Smooth muscle cell (in vitro differentiated cells): ENCODE data around the gene WRAP73. TPM values are rescaled to one million over a fixed set of nuclear protein-coding genes. Genes with fewer than 3 reads are reported as not detected.

Experiments
- DNase-seq: peaks from one replicate; lab custom pipeline; 2025; ENCODE audit not compliant: unreplicated experiment; lab: John Stamatoyannopoulos, UW
- H2AFZ ChIP-seq: fragments of 200-600 bp; sonication (generic); 2 replicates; pipeline ENCODE4 v1.6.0; 2016; ENCODE audit warnings: antibody characterized with exemption, low read depth, mild to moderate bottlenecking
- H3F3A ChIP-seq: fragments of 200-600 bp; sonication (generic); 2 replicates; pipeline ENCODE4 v1.6.0; 2017; ENCODE audit warnings: antibody characterized with exemption, low read depth
- H3K27ac ChIP-seq: fragments of 200-600 bp; sonication (generic); 2 replicates; pipeline ENCODE4 v1.5.1; 2016; ENCODE audit warnings: low read depth, mild to moderate bottlenecking
- H3K27me3 ChIP-seq: fragments of 200-600 bp; sonication (generic); 2 replicates; pipeline ENCODE4 v1.6.1; 2016; ENCODE audit warnings: low read depth, mild to moderate bottlenecking
- H3K36me3 ChIP-seq: fragments of 200-600 bp; sonication (generic); 2 replicates; pipeline ENCODE4 v1.5.1; 2016; ENCODE audit warnings: low read depth
- H3K4me1 ChIP-seq: fragments of 200-600 bp; sonication (generic); 2 replicates; pipeline ENCODE4 v1.5.1; 2016; ENCODE audit warnings: low read depth
- H3K4me2 ChIP-seq: fragments of 200-600 bp; sonication (generic); 2 replicates; pipeline ENCODE4 v1.6.0; 2016; ENCODE audit warnings: mild to moderate bottlenecking
- H3K4me3 ChIP-seq: fragments of 200-600 bp; sonication (generic); 2 replicates; pipeline ENCODE4 v1.5.1; 2016; ENCODE audit warnings: mild to moderate bottlenecking
- H3K79me2 ChIP-seq: fragments of 200-600 bp; sonication (generic); 2 replicates; pipeline ENCODE4 v1.6.0; 2016; ENCODE audit warnings: low read depth, mild to moderate bottlenecking
- H3K9ac ChIP-seq: fragments of 200-600 bp; sonication (generic); 2 replicates; pipeline ENCODE4 v1.6.0; 2016; ENCODE audit warnings: low read depth
- H3K9me3 ChIP-seq: fragments of 200-600 bp; sonication (generic); replicated peaks from 2 replicates; pipeline ENCODE4 v1.5.1; 2016; ENCODE audit warnings: low read depth
- H4K20me1 ChIP-seq: fragments of 200-600 bp; sonication (generic); 2 replicates; pipeline ENCODE4 v1.6.0; 2016; ENCODE audit warnings: low read depth
- CTCF ChIP-seq: fragments of 200-600 bp; sonication (generic); IDR thresholded peaks from 2 replicates; pipeline ENCODE4 v1.5.1; 2017; ENCODE audit warnings: borderline replicate concordance, mild to moderate bottlenecking, antibody characterized with exemption; ENCODE audit not compliant: insufficient read depth, poor library complexity, severe bottlenecking
- WGBS: methylation state at CpG from one replicate; pipeline ENCODE4 v1.1.7; 2016; ENCODE audit warnings: low lambda C conversion rate; 5-methylcytosine and 5-hydroxymethylcytosine counted together
- polyA plus RNA-seq: library from polyadenylated mRNA; unstranded; fragments of >200 nt; fragmentation: Nextera tagmentation; extraction: Ambion mirVana; gene quantifications from 2 replicates; pipeline ENCODE4 v1.2.1, GENCODE V29; 2016
- total RNA-seq: library from RNA; depleted of rRNA; stranded (reverse); fragments of >200 nt; gene quantifications from 2 replicates; pipeline ENCODE4 v1.2.3, GENCODE V29; 2014

The WRAP73 gene
- total and polyA plus RNA-seq, 2 experiments from 2014 or later: 17.2 to 20.8 TPM

- no peak overlapping the region for H3K9ac ChIP-seq
- no peaks in the 10 kb centered on the region for H3K9me3 ChIP-seq
- peaks cover 15% of the 10 kb centered on the region for H3K4me1 ChIP-seq
- no peak for DNase-seq
- no peaks in the 10 kb centered on the region for H4K20me1 ChIP-seq
- no peak overlapping the region for H3K4me2 ChIP-seq
- no peak overlapping the region for H3K4me3 ChIP-seq
- no peaks in the 10 kb centered on the region for H3K79me2 ChIP-seq
- H3K36me3 ChIP-seq: no peaks in the 10 kb centered on the region
- no peak overlapping the region for H3K27ac ChIP-seq
- 92% methylated on average over 15 of the region's 18 CpGs for WGBS
- H3K27me3 ChIP-seq: peaks cover 17% of the 10 kb centered on the region
- H2AFZ ChIP-seq: no peak overlapping the region
- no peak for TF ChIP-seq CTCF
- H3F3A ChIP-seq: peaks cover 5% of the 10 kb centered on the region
Observed at GRCh38 chr1:3607703-3608065, 42.2 kb downstream of the WRAP73 start.

- Histone ChIP-seq H3K9ac (no peak overlapping the region), H3K4me2 (no peak overlapping the region), H3K27me3 (peaks cover 16% of the 10 kb centered on the region), H3K4me1 (peaks cover 15% of the 10 kb centered on the region), H3K9me3 (no peaks in the 10 kb centered on the region), H3K79me2 (no peaks in the 10 kb centered on the region), H3K27ac (no peak overlapping the region), H4K20me1 (no peaks in the 10 kb centered on the region), H3F3A (peaks cover under 1% of the 10 kb centered on the region), H3K36me3 (no peaks in the 10 kb centered on the region), H3K4me3 (no peak overlapping the region), H2AFZ (no peak overlapping the region)
- 92% methylated on average over 19 of the region's 23 CpGs for WGBS
- no peak for TF ChIP-seq CTCF
- DNase-seq: no peak
Observed at GRCh38 chr1:3606779-3607702, 42.9 kb downstream of the WRAP73 start.

GRCh38 chr1:3604997-3605823, 44.7 kb downstream of the WRAP73 start:
- no peak overlapping the region for H3K4me2 ChIP-seq

More at GRCh38 chr1:3604997-3605823, 44.7 kb downstream of the WRAP73 start:
- Histone ChIP-seq H3K79me2 (no peaks in the 10 kb centered on the region), H3K27ac (no peak overlapping the region), H3K4me1 (peaks cover 4% of the 10 kb centered on the region), H4K20me1 (no peaks in the 10 kb centered on the region), H3F3A (no peaks in the 10 kb centered on the region), H3K9ac (no peak overlapping the region), H3K27me3 (peaks cover 2% of the 10 kb centered on the region), H3K9me3 (no peaks in the 10 kb centered on the region), H3K36me3 (no peaks in the 10 kb centered on the region), H2AFZ (no peak overlapping the region), H3K4me3 (no peak overlapping the region)
- 93% methylated on average over 7 of the region's 7 CpGs for WGBS
- DNase-seq: no peak
- TF ChIP-seq CTCF: no peak
